Spinal cord (tissue), 10 donors: ENCODE results near the gene COL25A1. TPM values are rescaled to one million over a fixed set of nuclear protein-coding genes. Genes with fewer than 3 reads are reported as not detected.

Source experiments
- DNase-seq, 6 donors: peaks; one replicate each; pipeline versions ENCODE4 v3.0.0 to v3.0.0-alpha.2; 2013 to 2015; ENCODE audit warnings: low spot score in 6 of 6, low read depth in 4 of 6
- H3K27ac ChIP-seq: one replicate; pipeline ENCODE4 v1.5.1; 2013; ENCODE audit warnings: low read depth, low read length, control low read depth
- H3K27me3 ChIP-seq: one replicate; pipeline ENCODE4 v1.6.1; 2013; ENCODE audit warnings: low read length; ENCODE audit not compliant: control insufficient read depth, insufficient read depth
- H3K36me3 ChIP-seq: one replicate; pipeline ENCODE4 v1.6.1; 2013; ENCODE audit warnings: low read length; ENCODE audit not compliant: control insufficient read depth, insufficient read depth
- H3K4me1 ChIP-seq: one replicate; pipeline ENCODE4 v1.6.1; 2013; ENCODE audit warnings: low read length; ENCODE audit not compliant: control insufficient read depth, insufficient read depth
- H3K4me3 ChIP-seq: one replicate; pipeline ENCODE4 v1.5.1; 2013; ENCODE audit warnings: low read depth, low read length, control low read depth
- H3K9me3 ChIP-seq: one replicate; pipeline ENCODE4 v1.6.1; 2013; ENCODE audit warnings: low read length; ENCODE audit not compliant: control insufficient read depth, insufficient read depth
- WGBS: methylation state at CpG from one replicate; pipeline ENCODE4 v1.1.5; 2013; ENCODE audit warnings: missing lambda C conversion rate; ENCODE audit not compliant: insufficient coverage; 5-methylcytosine and 5-hydroxymethylcytosine counted together
- polyA plus RNA-seq, 2 donors: library from polyadenylated mRNA; unstranded; fragments of 120-200 nt; gene quantifications; one replicate each; pipeline ENCODE4 v1.2.1, GENCODE V29; 2013; ENCODE audit not compliant: insufficient read length in 2 of 2
- total RNA-seq, 2 donors: library from RNA; depleted of rRNA in 1 of 2; stranded (reverse); fragments of 120-200 nt in 1 of 2; fragments of >200 nt in 1 of 2; gene quantifications; one replicate each; pipeline versions ENCODE4 v1.2.3 to v1.2.4, GENCODE V29; 2013 to 2014
- donor health status: healthy.

The COL25A1 gene
- total and polyA plus RNA-seq, 4 donors: 9.3 to 33.6 (median 13.4) TPM

GRCh38 chr4:108916638-108917037 lies 385.8 kb downstream of the COL25A1 start:
- DNase-seq: no peak
- Histone ChIP-seq H3K27me3 (no peaks in the 10 kb centered on the region), H3K4me3 (no peak overlapping the region), H3K4me1 (no peaks in the 10 kb centered on the region), H3K27ac (no peak overlapping the region), H3K9me3 (no peaks in the 10 kb centered on the region), H3K36me3 (no peaks in the 10 kb centered on the region)
- WGBS: no CpG with 5 or more reads among the region's 4 CpGs

- 49% methylated on average over 7 of the region's 8 CpGs for WGBS
- Histone ChIP-seq H3K27me3 (no peaks in the 10 kb centered on the region), H3K9me3 (no peaks in the 10 kb centered on the region), H3K4me3 (no peak overlapping the region), H3K27ac (no peak overlapping the region), H3K36me3 (no peaks in the 10 kb centered on the region), H3K4me1 (no peaks in the 10 kb centered on the region)
- no peak for DNase-seq
These were observed 395.5 kb downstream of the COL25A1 start for GRCh38 chr4:108906866-108907367.

GRCh38 chr4:108906006-108906405 lies 396.5 kb downstream of the COL25A1 start:
- DNase-seq: no peak
- Histone ChIP-seq H3K4me1 (no peaks in the 10 kb centered on the region), H3K27me3 (no peaks in the 10 kb centered on the region), H3K9me3 (no peaks in the 10 kb centered on the region), H3K36me3 (no peaks in the 10 kb centered on the region), H3K27ac (no peak overlapping the region), H3K4me3 (no peak overlapping the region)
- WGBS: 80% methylated on average over 6 of the region's 6 CpGs

- no CpG with 5 or more reads among the region's 4 CpGs for WGBS
- no peaks in the 10 kb centered on the region for H3K9me3 ChIP-seq
- no peak for DNase-seq
- no peaks in the 10 kb centered on the region for H3K27me3 ChIP-seq
- H3K4me3 ChIP-seq: no peak overlapping the region
- no peaks in the 10 kb centered on the region for H3K4me1 ChIP-seq
- no peak overlapping the region for H3K27ac ChIP-seq
- no peaks in the 10 kb centered on the region for H3K36me3 ChIP-seq
These were observed 398.8 kb downstream of the COL25A1 start for GRCh38 chr4:108903464-108904221.

- no peak overlapping the region for H3K4me3 ChIP-seq
- no peak overlapping the region for H3K27ac ChIP-seq
- no peaks in the 10 kb centered on the region for H3K27me3 ChIP-seq
- no CpG with 5 or more reads among the region's 3 CpGs for WGBS
- H3K36me3 ChIP-seq: no peaks in the 10 kb centered on the region
- no peaks in the 10 kb centered on the region for H3K9me3 ChIP-seq
- H3K4me1 ChIP-seq: no peaks in the 10 kb centered on the region
- no peak for DNase-seq
These were observed 399.7 kb downstream of the COL25A1 start for GRCh38 chr4:108902769-108903168.

- Histone ChIP-seq H3K4me1 (no peaks in the 10 kb centered on the region), H3K36me3 (no peaks in the 10 kb centered on the region), H3K27me3 (no peaks in the 10 kb centered on the region), H3K27ac (no peak overlapping the region), H3K9me3 (no peaks in the 10 kb centered on the region), H3K4me3 (no peak overlapping the region)
- DNase-seq: no peak
- WGBS: no CpG with 5 or more reads among the region's 1 CpG
These were observed 401.2 kb downstream of the COL25A1 start for GRCh38 chr4:108901291-108901690.

GRCh38 chr4:108900018-108900580 lies 402.4 kb downstream of the COL25A1 start:
- H3K4me3 ChIP-seq: no peak overlapping the region
- peak in 5 of 6 donors; percentile 9 to 88 (median 29) for DNase-seq

GRCh38 chr4:108893468-108893867 lies 409.0 kb downstream of the COL25A1 start:
- Histone ChIP-seq H3K27ac (no peak overlapping the region), H3K36me3 (no peaks in the 10 kb centered on the region), H3K27me3 (no peaks in the 10 kb centered on the region), H3K4me3 (no peak overlapping the region), H3K4me1 (no peaks in the 10 kb centered on the region), H3K9me3 (no peaks in the 10 kb centered on the region)
- WGBS: no CpG with 5 or more reads among the region's 3 CpGs
- no peak for DNase-seq

More at GRCh38 chr4:108900018-108900580, 402.4 kb downstream of the COL25A1 start:
- Histone ChIP-seq H3K27me3 (no peaks in the 10 kb centered on the region), H3K27ac (no peak overlapping the region), H3K36me3 (no peaks in the 10 kb centered on the region), H3K9me3 (no peaks in the 10 kb centered on the region), H3K4me1 (no peaks in the 10 kb centered on the region)
- no CpG with 5 or more reads among the region's 3 CpGs for WGBS

GRCh38 chr4:108891896-108892590 lies 410.4 kb downstream of the COL25A1 start:
- no peaks in the 10 kb centered on the region for H3K27me3 ChIP-seq
- no peak overlapping the region for H3K27ac ChIP-seq
- no peaks in the 10 kb centered on the region for H3K36me3 ChIP-seq
- no peaks in the 10 kb centered on the region for H3K9me3 ChIP-seq
- WGBS: no CpG with 5 or more reads among the region's 1 CpG
- no peak for DNase-seq
- no peaks in the 10 kb centered on the region for H3K4me1 ChIP-seq
- no peak overlapping the region for H3K4me3 ChIP-seq
